HG03575 (cell line): ENCODE measurements around the gene APOH.

Experiments
- ATAC-seq: cut with Tn5 transposase; IDR thresholded peaks from one replicate; pipeline ENCODE4 v1.9.1; 2021; ENCODE audit not compliant: unreplicated experiment, insufficient number of reproducible peaks, low FRiP score; ENCODE audit errors: extremely low read depth

APOH gene

DNA sequence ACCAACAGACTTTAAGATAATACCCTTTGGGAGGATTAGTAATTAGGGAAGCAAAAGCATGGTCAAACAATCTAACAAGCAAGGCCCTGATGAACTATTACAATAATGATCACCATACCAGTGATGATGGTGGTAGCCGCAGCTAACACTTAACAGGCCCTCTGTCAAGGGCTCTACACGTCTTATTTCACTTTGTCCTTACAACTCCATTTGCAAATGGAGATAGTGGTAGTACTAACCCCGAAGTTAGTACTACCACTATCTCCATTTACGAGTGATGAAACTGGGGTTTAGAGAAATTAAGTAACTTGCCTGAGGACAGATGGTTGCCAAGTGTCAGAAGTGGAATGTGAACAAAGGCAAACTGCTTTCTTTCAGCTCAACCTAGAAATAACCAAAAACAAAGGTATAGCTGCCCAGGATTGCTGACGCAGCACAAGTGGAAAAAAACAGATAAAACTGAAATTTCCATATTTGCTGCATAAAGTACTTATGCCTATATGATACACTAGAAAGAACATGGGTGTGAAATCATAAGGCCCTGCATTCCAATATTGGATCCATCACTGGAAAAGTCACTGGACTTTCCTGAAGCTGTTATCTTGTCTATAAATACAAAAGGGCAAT is 61.9 kb downstream of the APOH start:
- ATAC-seq: no peak

GRCh38 chr17:66165537-66166123 is 63.6 kb downstream of the APOH start:
- ATAC-seq: no peak
